Progenitor cell of endocrine pancreas (in vitro differentiated cells): ENCODE results near the gene TAAR5. TPM values are rescaled to one million over a fixed set of nuclear protein-coding genes. Genes with fewer than 3 reads are reported as not detected.
"Not testable (repeated sequence)": the region's sequence is repeated elsewhere in the genome, so short reads cannot be mapped to it uniquely, and the experiment has no call there.

Experiments used
- DNase-seq: peaks from one replicate; pipeline ENCODE4 v3.0.0; 2021; ENCODE audit warnings: low spot score; ENCODE audit not compliant: unreplicated experiment
- H3K27ac Mint-ChIP-seq: 2 replicates; pipeline ENCODE4 v1.8.0; 2021; ENCODE audit warnings: mild to moderate bottlenecking, moderate library complexity, mixed read lengths
- H3K27me3 Mint-ChIP-seq: 2 replicates; pipeline ENCODE4 v1.8.0; 2021; ENCODE audit warnings: mixed read lengths
- H3K36me3 Mint-ChIP-seq: 2 replicates; pipeline ENCODE4 v1.8.0; 2022; ENCODE audit warnings: mixed read lengths; ENCODE audit not compliant: insufficient read depth
- H3K4me1 Mint-ChIP-seq: 2 replicates; pipeline ENCODE4 v1.8.0; 2021; ENCODE audit warnings: low read depth, mixed read lengths
- H3K4me3 Mint-ChIP-seq: 2 replicates; pipeline ENCODE4 v1.8.0; 2021; ENCODE audit warnings: low read depth, mild to moderate bottlenecking, moderate library complexity, mixed read lengths
- H3K9me3 Mint-ChIP-seq: 2 replicates; pipeline ENCODE4 v1.8.0; 2021; ENCODE audit warnings: low read depth, mixed read lengths
- long read RNA-seq: library from polyadenylated mRNA; unstranded; transcript quantifications from one replicate; pipeline ENCODE4 v2.0.0, GENCODE V29; 2020
- total RNA-seq: library from RNA; stranded (reverse); gene quantifications from 2 replicates; pipeline ENCODE4 v1.2.1, GENCODE V29; 2021
- TF ChIP-seq, protein P1 (sequence below): fragments of 200-600 bp; sonication (generic); IDR thresholded peaks from one replicate; pipeline ENCODE4 v1.5.0; 2021; ENCODE audit warnings: antibody characterized with exemption, mild to moderate bottlenecking; ENCODE audit not compliant: unreplicated experiment

TAAR5 gene, protein sequence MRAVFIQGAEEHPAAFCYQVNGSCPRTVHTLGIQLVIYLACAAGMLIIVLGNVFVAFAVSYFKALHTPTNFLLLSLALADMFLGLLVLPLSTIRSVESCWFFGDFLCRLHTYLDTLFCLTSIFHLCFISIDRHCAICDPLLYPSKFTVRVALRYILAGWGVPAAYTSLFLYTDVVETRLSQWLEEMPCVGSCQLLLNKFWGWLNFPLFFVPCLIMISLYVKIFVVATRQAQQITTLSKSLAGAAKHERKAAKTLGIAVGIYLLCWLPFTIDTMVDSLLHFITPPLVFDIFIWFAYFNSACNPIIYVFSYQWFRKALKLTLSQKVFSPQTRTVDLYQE
- not detected in 2 replicates for total RNA-seq
- long read RNA-seq: 0 reads

DNA sequence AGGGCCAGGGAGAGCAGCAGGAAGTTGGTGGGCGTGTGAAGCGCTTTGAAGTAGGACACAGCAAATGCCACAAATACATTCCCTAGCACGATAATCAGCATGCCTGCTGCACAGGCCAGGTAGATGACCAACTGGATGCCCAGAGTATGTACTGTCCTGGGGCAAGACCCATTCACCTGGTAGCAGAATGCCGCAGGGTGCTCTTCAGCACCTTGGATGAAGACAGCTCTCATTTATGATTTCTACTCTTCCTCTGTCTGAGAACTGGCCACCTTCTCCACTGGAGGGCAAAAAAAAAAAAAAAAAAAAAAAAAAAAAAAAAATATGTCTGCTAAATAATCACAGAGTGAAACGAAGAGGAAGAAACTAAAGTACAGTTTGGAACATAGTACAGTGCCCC lies at the start of gene TAAR5:
Gene TAAR5, minus strand, starts transcription at position 288 of the 400 bp plus-strand sequence. Its CDS starts 55 bp downstream, at position 233.
- H3K27ac Mint-ChIP-seq: no peak within 1 kb of the TSS
- H3K4me1 Mint-ChIP-seq: no peaks in the 10 kb centered on the region
- no peak within 1 kb of the TSS for H3K4me3 Mint-ChIP-seq
- peaks cover 43% of the 10 kb centered on the region for H3K27me3 Mint-ChIP-seq
- TF ChIP-seq, protein P1, sequence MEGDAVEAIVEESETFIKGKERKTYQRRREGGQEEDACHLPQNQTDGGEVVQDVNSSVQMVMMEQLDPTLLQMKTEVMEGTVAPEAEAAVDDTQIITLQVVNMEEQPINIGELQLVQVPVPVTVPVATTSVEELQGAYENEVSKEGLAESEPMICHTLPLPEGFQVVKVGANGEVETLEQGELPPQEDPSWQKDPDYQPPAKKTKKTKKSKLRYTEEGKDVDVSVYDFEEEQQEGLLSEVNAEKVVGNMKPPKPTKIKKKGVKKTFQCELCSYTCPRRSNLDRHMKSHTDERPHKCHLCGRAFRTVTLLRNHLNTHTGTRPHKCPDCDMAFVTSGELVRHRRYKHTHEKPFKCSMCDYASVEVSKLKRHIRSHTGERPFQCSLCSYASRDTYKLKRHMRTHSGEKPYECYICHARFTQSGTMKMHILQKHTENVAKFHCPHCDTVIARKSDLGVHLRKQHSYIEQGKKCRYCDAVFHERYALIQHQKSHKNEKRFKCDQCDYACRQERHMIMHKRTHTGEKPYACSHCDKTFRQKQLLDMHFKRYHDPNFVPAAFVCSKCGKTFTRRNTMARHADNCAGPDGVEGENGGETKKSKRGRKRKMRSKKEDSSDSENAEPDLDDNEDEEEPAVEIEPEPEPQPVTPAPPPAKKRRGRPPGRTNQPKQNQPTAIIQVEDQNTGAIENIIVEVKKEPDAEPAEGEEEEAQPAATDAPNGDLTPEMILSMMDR: no peak
- DNase-seq: no peak
- no peaks in the 10 kb centered on the region for H3K36me3 Mint-ChIP-seq
- H3K9me3 Mint-ChIP-seq: no peaks in the 10 kb centered on the region

DNA sequence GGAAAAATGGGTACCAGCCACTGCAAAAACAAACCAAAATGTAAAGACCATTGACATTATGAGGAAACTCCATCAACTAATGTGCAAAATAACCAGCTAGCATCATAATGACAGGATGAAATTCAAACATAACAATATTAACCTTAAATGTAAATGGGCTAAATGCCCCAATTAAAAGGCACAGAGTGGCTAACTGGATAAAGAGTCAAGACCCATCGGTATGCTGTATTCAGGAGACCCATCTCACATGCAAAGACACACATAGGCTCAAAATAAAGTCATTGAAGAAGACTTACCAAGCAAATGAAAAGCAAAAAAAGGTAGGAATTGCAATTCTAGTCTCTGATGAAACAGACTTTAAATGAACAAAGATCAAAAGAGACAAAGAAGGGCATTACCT lies 47.6 kb upstream of the TAAR5 start:
- Mint-ChIP-seq H3K9me3 (peaks cover 34% of the 10 kb centered on the region), H3K27me3 (peaks cover 10% of the 10 kb centered on the region), H3K4me1 (peaks cover 22% of the 10 kb centered on the region)
- not testable (repeated sequence) for H3K4me3 Mint-ChIP-seq, DNase-seq, H3K27ac Mint-ChIP-seq, H3K36me3 Mint-ChIP-seq

DNA sequence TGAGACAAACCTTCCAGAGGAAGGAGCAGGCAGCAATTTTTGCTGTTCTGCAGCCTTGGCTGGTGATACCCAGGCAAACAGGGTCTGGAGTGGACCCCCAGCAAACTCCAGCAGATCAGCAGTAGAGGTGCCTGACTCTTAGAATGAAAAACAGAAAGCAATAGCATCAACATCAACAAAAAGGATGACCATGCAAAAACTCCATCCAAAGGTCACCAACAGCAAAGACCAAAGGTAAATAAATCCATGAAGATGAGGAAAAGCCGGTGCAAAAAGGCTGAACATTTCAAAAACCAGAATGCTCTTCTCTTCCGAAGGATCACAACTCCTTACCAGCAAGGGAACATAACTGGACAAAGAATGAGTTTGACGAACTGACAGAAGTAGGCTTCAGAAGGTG lies 46.4 kb upstream of the TAAR5 start:
- H3K36me3 Mint-ChIP-seq, H3K4me3 Mint-ChIP-seq, DNase-seq, H3K27ac Mint-ChIP-seq, H3K27me3 Mint-ChIP-seq: not testable (repeated sequence)
- H3K4me1 Mint-ChIP-seq: peaks cover 25% of the 10 kb centered on the region
- H3K9me3 Mint-ChIP-seq: peaks cover 34% of the 10 kb centered on the region

DNA sequence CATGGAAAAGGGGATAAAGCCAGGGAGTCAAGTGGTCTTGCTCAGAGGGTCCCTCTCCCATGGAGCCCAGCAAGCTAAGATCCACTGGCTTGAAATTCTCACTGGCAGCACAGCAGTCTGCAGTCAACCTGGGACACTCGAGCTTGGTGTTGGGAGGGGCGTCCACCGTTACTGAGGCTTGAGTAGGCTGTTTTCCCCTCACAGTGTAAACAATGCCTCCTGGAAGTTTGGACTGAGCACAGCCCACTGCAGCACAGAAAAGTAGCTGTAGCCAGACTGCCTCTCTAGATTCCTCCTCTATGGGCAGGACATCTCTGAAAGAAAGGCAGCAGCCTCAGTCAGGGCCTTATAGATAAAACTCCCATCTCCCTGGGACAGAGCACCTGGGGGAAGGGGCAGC lies 45.7 kb upstream of the TAAR5 start:
- not testable (repeated sequence) for H3K36me3 Mint-ChIP-seq, DNase-seq, H3K27me3 Mint-ChIP-seq, H3K4me3 Mint-ChIP-seq, H3K27ac Mint-ChIP-seq
- H3K4me1 Mint-ChIP-seq: peaks cover 25% of the 10 kb centered on the region
- H3K9me3 Mint-ChIP-seq: peaks cover 34% of the 10 kb centered on the region

DNA sequence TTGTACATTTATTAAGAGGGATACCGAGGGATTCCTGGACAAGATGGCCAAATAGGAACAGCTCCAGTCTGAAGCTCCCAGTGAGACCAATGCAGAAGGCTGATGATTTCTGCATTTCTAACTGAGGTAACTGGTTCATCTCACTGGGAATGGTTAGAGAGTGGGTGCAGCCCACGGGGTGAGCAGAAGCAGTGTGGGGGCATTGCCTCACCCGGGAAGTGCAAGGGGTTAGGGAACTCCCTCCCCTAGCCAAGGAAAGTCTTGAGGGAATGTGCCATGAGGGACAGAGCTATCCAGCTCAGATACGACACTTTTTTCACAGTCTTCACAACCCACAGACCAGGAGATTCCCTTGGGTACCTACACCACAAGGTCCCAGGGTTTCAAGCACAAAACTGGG lies 45.3 kb upstream of the TAAR5 start:
- Mint-ChIP-seq H3K4me1 (peaks cover 25% of the 10 kb centered on the region), H3K27me3 (peaks cover 7% of the 10 kb centered on the region), H3K4me3 (no peak overlapping the region), H3K27ac (no peak overlapping the region), H3K36me3 (peaks cover 4% of the 10 kb centered on the region), H3K9me3 (peaks cover 30% of the 10 kb centered on the region)
- DNase-seq: no peak
- TF ChIP-seq, protein P1: no peak

DNA sequence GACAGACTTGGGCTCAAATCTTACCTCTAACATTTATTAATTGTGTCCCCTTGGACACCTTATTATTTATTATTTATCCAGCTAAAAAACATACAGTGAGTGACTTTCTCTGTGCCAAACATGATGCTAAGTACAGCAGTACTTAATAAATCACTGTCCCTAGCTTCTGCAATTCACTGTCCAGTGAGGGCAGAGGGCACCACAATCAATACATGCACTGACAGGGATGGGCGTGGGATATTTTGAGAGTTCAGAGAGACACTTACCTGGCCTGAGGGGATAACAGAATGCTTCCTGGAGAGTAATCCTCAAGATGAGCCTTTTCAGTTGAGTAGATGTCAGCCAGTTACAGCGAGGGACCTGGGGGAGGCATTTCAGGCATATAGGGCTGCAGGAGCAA lies 43.8 kb upstream of the TAAR5 start:
- TF ChIP-seq, protein P1: no peak
- no peak for DNase-seq

DNA sequence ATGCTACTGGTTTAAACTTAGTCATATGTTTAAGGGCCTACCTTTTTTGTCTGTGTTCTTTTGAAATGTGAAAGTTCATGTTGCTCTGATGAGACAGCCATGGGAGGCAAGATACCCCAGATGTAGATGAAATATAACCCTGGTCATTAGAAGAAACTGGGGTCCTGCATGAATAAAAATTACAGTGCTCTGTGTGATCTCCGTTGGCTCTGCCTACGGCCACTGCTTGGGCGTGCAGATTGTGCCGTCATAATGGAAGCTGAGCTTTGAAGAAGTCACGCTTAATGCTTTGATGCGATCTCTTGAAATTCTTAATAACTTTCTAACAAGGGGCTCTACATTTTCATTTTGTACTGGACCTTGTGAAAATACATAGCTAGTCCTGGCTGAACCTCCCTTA lies 34.6 kb upstream of the TAAR5 start, which contains the start of gene TAAR2:
Gene TAAR2, minus strand, starts transcription at position 101 of the 400 bp plus-strand sequence. Its CDS starts 0 bp downstream, at position 101.
- no peak for DNase-seq
- H3K27me3 Mint-ChIP-seq: peaks cover 14% of the 10 kb centered on the region
- no peaks in the 10 kb centered on the region for H3K36me3 Mint-ChIP-seq
- no peak within 1 kb of the TSS for H3K27ac Mint-ChIP-seq
- H3K4me3 Mint-ChIP-seq: no peak within 1 kb of the TSS
- peaks cover 13% of the 10 kb centered on the region for H3K9me3 Mint-ChIP-seq
- TF ChIP-seq, protein P1: no peak
- peaks cover 2% of the 10 kb centered on the region for H3K4me1 Mint-ChIP-seq

More for the DNA sequence above, 43.8 kb upstream of the TAAR5 start:
- Mint-ChIP-seq H3K4me1 (peaks cover 17% of the 10 kb centered on the region), H3K27me3 (peaks cover 11% of the 10 kb centered on the region), H3K4me3 (no peak overlapping the region), H3K36me3 (peaks cover 4% of the 10 kb centered on the region), H3K9me3 (peaks cover 27% of the 10 kb centered on the region), H3K27ac (no peak overlapping the region)
